CD4-positive, alpha-beta T cell treated with Interleukin-15 for 1 hour (primary cell): ENCODE data around the gene ROBO2.
"Not testable (repeated sequence)": the region's sequence is repeated elsewhere in the genome, so short reads cannot be mapped to it uniquely, and the experiment has no call there.

Experiments used
- DNase-seq: peaks from one replicate; pipeline ENCODE4 v3.0.0-alpha.2; 2020

ROBO2 gene

DNA sequence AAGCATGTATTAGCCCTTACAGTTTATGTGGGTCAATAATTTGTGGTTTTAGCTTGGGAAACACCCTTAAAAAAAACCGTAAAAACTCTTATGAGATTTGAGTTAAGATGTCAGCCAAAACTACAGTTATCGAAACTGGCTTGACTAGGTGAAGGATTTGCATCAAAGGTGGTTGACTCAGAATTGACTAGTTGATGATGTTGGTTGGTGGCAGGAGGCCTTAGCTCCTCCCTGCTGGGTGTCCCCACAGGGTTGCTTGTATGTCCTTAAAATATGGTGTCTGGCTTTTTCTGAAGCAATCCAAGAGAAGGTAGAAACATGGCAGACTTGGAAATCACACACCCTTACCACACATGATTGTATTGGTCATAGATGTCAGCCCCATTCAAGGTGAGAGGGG is 305.1 kb downstream of the ROBO2 start:
- DNase-seq, result no peak

DNA sequence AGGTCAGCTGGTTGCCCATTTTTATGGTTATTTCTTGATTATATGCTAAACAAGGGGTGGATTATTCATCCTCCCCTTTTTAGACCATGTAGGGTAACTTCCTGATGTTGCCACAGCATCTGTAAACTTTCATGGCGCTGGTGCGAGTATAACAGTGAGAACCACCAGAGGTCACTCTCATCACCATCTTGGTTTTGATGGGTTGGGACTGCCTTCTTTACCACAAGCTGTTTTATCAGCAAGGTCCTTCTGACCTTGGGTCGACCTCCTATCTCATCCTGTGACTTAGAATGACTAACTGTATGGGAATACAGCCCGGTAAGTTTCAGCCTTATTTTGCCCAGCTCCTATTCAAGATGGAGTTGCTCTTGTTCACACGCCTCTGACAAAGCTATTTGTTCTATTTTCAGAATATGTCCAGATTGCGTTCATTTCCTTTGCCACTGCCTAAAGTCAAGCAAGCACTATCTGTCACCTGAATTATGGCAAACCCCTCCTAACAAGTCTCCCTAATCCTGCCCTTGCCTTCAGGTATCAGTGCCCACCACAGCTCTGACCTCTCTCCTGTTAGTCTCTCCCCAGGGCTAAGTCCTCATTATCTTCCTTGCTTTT is 308.5 kb downstream of the ROBO2 start:
- DNase-seq, result no peak

DNA sequence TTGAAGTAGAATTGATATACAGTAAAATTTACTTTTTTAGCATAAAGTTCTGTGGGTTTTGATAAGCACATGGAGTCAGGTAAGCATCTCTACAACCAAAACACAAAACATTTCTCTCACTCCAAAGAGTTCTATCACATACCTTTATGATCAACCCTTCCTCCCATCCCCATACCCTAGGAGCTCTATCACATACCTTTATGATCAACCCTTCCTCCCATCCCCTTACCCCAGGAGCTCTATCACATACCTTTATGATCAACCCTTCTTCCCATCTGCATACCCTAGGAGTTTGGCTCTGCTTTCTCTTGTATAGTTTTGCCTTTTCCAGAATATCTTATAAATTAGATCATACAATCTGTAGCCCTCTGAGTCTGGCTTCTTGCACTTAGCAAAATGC is 315.1 kb downstream of the ROBO2 start:
- no peak for DNase-seq

GRCh38 chr3:77362936-77363335 is 323.0 kb downstream of the ROBO2 start:
- DNase-seq, result no peak

DNA sequence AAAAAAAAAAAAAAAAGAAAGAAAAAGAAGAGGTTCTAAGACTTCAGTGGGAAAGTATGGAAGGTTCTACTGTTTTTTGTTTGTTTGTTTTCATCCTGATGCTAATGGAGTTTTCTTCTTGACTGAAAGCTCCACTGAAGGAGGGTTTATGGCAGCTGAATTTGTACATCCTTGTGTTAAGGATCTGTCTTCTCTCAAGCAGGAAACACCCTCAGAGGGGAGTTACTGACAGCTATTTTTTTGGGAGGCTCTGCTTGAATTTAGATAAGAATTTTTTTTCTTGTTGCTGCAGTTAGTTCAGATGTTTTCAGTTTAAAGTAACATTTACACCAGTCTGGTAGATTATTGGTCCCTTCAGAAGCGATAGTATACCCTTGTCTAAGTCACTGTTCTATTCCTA is 325.3 kb downstream of the ROBO2 start:
- DNase-seq, result no peak

GRCh38 chr3:77370413-77370812 is 330.5 kb downstream of the ROBO2 start:
- no peak for DNase-seq

GRCh38 chr3:77372018-77372417 is 332.1 kb downstream of the ROBO2 start:
- no peak for DNase-seq

DNA sequence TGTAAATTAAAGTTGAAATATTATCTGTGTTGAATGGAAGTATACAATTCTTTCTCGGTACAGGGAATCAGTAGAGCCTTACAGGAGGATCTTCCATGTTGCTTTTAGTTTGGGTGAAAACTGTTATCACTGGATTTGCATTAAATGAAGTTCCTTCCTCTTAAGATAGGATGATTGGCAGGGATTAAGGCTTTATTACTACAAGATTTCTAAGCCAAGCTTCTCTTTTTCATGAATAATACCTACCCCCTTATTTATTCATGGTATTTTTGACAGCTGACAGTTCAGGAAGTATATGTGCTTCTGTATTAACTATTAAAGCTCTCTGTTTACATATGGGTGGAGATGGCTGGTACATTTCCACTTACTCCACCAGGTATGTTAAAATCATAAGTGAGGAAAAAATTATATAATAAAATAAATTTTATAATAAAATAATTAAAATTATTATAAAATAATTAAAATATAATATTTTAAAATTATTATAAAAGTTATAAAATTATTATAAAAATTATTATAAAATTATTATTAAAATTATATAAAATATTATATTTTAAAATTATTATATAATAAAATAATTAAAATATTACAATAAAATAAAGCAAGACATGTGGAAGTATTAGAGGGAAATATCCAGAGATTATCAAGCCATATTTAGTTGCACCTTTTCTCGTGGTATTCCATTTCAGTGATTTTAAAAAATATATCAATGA is 332.9 kb downstream of the ROBO2 start:
- no peak for DNase-seq

DNA sequence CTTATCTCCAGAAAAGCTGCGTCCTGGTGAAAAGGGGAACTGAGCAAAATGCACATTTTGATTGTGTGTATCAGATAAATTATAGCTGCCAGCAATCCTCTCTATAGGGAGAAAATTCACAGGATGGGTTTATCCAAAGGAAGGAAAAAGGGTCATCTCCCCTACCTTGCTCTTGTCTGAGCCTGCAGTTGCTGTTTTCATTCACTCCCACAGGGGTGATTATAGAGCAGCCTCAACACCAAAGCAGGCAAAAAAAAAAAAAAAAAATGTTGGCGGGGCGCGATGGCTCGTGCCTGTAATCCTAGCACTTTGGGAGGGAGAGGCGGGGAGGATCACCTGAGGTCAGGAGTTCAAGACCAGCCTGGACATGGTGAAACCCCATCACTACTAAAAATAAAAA is 333.7 kb downstream of the ROBO2 start:
- no peak for DNase-seq

- DNase-seq, result no peak
These were observed 336.6 kb downstream of the ROBO2 start for GRCh38 chr3:77376511-77376910.

- no peak for DNase-seq
These were observed 337.8 kb downstream of the ROBO2 start for GRCh38 chr3:77377717-77378116.

GRCh38 chr3:77380136-77380535 is 340.2 kb downstream of the ROBO2 start:
- DNase-seq, result no peak

GRCh38 chr3:77381431-77381830 is 341.5 kb downstream of the ROBO2 start:
- DNase-seq, result no peak

DNA sequence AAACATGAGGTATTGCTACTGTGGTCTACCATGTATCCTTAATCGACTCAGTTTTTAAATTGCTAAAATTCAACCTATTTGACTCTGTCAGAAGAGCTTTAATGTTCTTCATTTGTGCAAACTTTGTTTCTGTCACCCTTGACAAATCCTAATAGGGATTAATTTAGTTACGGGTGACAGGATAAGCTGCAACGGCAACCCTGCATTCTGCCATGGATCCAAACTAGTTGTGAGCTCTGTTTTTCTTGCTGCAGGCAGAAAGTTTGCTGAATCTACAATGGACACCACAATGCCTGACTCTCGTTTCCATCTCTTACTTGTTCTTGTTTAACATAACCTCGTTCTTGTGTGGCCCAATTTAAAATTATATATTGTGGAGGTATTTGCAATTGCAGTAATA is 352.3 kb downstream of the ROBO2 start:
- DNase-seq, result no peak

DNA sequence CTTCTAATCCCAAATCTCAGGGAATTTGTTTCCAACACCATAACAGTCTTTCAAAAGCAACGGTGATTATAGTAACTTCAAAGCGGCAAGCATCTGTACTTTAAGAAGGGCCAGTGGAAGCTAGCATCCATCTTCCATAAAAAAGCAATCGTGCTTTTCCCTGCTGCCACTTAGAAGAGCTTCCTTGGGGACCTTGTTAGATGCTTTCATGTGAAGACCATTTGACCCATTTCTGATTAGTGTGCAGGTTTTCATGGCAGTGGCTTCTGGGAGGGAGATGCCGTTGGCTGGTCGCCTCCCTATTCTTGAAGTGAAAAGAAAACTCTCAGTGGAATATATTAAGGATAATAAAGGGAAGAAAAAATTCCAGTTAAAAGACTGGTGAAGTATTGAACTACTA is 354.1 kb downstream of the ROBO2 start:
- DNase-seq, result no peak

DNA sequence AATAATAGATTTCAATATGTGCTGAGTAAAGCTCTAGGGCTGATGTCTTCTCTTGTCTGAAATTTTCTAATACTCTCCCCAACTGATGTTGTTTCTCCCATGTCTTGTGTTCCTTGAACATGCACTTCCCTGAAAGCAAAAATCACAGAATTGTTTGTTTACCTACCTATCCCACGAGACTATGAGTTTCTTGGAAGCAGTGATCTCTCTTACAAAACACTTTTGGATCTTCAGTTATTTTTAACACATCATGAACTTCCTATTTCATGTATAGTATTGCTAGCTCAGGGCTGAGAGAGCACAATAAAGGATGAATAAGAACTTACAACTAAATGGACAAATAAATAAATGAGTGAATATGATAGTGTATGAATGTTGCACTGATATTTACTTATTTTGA is 365.0 kb downstream of the ROBO2 start:
- no peak for DNase-seq

DNA sequence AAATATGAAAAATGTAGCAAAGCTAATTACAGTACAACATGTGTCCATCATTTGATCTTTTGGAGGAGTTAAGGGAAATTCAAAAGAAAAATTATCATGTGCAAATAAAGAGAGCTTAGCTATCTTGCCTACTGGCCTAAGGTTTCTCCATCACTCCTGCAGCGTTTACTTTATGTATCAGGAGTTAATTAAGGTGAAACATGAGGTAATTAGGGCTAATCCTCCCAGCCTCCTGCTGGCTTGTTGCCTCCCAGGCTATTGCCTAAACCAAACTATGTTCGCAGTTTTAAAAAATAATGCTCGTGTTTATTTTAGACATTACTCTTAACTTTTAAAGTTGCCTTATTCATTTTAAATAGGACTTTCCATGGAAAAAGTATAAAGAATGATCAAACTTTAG is 367.5 kb downstream of the ROBO2 start:
- DNase-seq, result no peak

DNA sequence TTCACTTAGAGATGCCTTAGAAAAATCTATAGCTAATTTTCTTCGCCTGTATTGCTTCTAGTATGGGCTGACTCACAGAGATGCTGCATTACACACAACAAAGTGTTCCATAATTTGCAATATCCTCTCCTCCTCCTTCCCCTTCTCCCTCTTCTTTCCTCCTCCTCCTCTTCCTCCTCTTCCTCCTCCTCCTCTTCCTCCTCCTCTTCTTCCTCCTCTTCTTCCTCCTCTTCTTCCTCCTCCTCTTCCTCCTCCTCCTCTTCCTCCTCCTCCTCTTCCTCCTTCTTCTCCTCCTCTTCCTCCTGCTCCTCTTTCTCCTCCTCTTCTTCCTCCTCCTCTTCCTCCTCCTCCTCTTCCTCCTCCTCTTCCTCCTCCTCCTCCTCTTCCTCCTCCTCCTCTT is 370.4 kb downstream of the ROBO2 start:
- DNase-seq, result not testable (repeated sequence)

- no peak for DNase-seq
These were observed 371.4 kb downstream of the ROBO2 start for GRCh38 chr3:77411334-77411733.

GRCh38 chr3:77412021-77412438 is 372.1 kb downstream of the ROBO2 start:
- no peak for DNase-seq

DNA sequence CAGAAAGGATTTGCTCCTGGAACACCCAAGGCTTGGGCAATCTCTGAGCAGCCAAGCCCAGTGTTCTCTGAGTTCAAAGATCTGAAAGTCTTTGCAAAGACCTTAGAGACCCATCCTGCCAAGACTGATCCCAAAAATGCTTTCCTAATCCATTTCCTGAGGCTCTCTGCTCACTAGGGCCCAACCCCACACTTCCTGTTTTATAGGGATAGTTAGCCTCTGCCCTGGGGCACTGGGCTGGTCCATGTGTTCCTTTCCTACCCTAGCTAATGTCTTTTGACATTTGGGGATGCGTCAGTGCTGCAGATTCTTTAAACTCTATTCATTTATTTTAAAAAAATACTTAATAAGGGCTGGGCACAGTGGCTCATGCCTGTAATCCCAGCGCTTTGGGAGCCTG is 372.7 kb downstream of the ROBO2 start:
- DNase-seq, result no peak

DNA sequence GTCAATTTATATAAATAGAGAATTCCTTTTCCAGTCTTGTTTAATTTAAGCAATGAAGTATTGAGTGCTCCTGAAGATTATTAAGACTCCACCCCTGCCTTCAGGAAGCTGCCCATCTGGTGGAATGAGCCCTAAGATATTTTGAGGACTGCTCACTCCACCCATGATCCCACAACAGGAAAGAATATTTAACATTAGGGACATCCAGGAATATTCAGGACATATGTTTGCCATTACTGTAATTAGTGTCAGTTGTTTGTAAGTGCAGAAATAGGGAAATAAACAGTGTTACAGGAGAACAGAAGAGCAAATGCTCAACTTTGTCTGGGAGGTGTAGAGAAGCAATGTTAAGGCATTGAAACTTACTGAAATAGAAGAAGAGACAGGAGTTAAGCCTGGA is 375.0 kb downstream of the ROBO2 start:
- DNase-seq, result no peak

DNA sequence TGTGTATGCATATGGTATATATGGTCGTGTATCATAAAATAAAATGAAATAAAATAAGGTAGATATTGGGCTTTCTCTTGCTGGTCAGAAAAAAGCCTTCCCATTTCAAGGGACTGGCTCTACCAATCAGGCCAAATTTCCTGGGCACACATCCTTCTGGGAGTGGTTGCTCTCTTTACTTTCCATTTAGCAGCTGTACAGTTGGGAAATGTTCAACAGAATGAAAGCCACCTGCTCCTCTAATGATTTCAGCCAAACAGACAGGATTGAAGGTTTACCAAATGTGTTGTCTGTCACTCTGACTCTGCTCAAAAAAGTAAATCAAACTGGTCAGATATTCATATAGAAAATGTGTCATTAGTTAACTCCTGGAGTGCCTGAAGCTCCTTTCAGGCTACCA is 380.4 kb downstream of the ROBO2 start:
- no peak for DNase-seq

DNA sequence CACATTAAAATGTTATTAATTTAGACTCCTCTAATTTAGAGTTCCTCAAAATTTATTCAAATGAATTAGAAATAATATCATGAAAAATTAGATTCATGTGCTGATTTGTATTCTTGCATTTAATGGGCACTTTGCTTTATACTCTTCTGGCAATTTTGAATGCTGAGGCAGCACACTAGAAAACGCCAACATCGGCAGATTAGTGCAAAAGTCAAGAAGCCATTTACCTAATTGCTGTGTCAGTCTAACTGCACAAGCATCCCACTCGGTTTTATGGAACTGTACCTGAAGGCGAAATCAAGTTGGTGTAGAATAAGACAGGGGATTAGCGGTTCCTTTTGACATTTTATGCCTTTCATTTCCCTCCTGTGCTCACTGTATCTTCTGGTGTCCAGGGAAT is 382.0 kb downstream of the ROBO2 start:
- DNase-seq, result no peak

DNA sequence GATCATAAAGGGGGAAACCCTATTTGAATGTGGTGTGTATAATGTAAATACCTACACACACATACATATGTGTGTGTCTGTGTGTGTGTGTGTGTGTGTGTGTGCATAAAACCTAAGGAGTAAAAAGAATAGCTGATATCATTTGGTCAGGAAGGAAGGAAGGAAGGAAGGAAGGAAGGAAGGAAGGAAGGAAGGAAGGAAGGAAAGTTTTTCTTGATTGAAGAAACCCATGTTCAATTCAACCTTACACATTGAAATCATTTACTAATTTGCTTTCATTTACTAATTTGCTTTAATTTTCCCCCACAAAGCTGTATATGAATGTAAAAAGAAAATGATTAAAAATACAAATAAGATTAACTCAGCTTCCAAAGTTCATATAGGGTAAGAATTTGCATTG is 386.6 kb downstream of the ROBO2 start:
- DNase-seq, result no peak
